Esophagus muscularis mucosa (tissue), 4 donors: Measurements from ENCODE around the gene MYO10.

Experiments used
- EP300 ChIP-seq: sonication (generic); formaldehyde crosslinking; IDR thresholded peaks from one replicate; pipeline ENCODE4 v1.6.1; 2017; ENCODE audit warnings: antibody characterized with exemption
- POLR2A ChIP-seq: fragments of 450-650 bp; IDR thresholded peaks from one replicate; pipeline ENCODE4 v1.6.1; 2017; ENCODE audit warnings: antibody characterized with exemption, moderate library complexity, mild to moderate bottlenecking, low read depth
- TF ChIP-seq, protein P1 (sequence below), 3 experiments: fragments of 200-600 bp in 2 of 3; fragments of 450-650 bp in 1 of 3; sonication (generic) in 2 of 3; IDR thresholded peaks; one replicate each; pipeline ENCODE4 v1.5.1; 2017 to 2019; ENCODE audit warnings: antibody characterized with exemption in 3 of 3, mild to moderate bottlenecking in 2 of 3, moderate library complexity in 1 of 3

DNA sequence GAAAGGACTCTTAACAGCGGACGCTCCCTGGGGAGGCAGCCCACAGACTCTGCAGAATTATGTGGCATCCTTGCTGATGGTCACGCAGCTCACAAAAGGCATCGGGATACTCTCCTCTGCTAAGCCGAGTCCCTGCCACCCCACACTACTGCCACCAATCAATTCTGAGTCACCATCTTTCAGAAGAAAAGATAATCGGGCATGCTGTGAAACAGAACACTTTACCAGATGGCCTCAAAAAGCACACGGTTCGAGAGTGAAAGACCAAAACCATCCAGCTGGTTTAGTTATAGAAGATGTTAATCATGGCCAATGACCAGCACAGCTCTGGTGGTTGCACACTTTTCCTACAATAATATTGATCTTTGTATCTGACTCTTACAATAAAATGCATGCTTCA is 136.3 kb downstream of the MYO10 start:
- no peak for TF ChIP-seq EP300
- no peak for TF ChIP-seq POLR2A
- TF ChIP-seq, protein P1, sequence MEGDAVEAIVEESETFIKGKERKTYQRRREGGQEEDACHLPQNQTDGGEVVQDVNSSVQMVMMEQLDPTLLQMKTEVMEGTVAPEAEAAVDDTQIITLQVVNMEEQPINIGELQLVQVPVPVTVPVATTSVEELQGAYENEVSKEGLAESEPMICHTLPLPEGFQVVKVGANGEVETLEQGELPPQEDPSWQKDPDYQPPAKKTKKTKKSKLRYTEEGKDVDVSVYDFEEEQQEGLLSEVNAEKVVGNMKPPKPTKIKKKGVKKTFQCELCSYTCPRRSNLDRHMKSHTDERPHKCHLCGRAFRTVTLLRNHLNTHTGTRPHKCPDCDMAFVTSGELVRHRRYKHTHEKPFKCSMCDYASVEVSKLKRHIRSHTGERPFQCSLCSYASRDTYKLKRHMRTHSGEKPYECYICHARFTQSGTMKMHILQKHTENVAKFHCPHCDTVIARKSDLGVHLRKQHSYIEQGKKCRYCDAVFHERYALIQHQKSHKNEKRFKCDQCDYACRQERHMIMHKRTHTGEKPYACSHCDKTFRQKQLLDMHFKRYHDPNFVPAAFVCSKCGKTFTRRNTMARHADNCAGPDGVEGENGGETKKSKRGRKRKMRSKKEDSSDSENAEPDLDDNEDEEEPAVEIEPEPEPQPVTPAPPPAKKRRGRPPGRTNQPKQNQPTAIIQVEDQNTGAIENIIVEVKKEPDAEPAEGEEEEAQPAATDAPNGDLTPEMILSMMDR (IDR thresholded peaks at IDR 0.05), result no peak
